Ovary (tissue), 9 donors: ENCODE results near the gene SLC35B3. TPM values are rescaled to one million over a fixed set of nuclear protein-coding genes. Genes with fewer than 3 reads are reported as not detected.

ENCODE experiments used
- DNase-seq, 5 donors: peaks; one replicate each; pipeline ENCODE4 v3.0.0-alpha.2; 2019 to 2020
- H3K27ac ChIP-seq, 2 donors: fragments of 200-600 bp; one replicate each; pipeline versions ENCODE4 v1.5.1 to v1.8.0; 2019 to 2022
- H3K27me3 ChIP-seq: fragments of 200-600 bp; one replicate; pipeline ENCODE4 v1.8.0; 2022
- H3K36me3 ChIP-seq: fragments of 200-600 bp; sonication (generic); one replicate; pipeline ENCODE4 v1.5.1; 2019
- H3K4me1 ChIP-seq: one replicate; pipeline ENCODE4 v1.8.1; 2013; ENCODE audit warnings: mild to moderate bottlenecking, moderate library complexity; ENCODE audit not compliant: insufficient read depth
- H3K4me3 ChIP-seq: fragments of 200-600 bp; sonication (generic); one replicate; pipeline ENCODE4 v1.5.1; 2017
- H3K9me3 ChIP-seq, 2 donors: fragments of 200-600 bp in 1 of 2; sonication (generic) in 1 of 2; one replicate each; pipeline versions ENCODE4 v1.5.1 to v1.8.1; 2013 to 2019; ENCODE audit warnings: mild to moderate bottlenecking in 1 of 2, moderate library complexity in 1 of 2
- CTCF ChIP-seq, 3 donors: fragments of 450-650 bp in 2 of 3; fragments of 200-600 bp in 1 of 3; IDR thresholded peaks; one replicate each; pipeline versions ENCODE4 v1.5.1 to v1.8.0; 2016 to 2022; ENCODE audit warnings: antibody characterized with exemption in 3 of 3, mild to moderate bottlenecking in 1 of 3
- EP300 ChIP-seq: sonication (generic); formaldehyde crosslinking; IDR thresholded peaks from one replicate; pipeline ENCODE4 v1.6.1; 2017; ENCODE audit warnings: antibody characterized with exemption
- POLR2A ChIP-seq: fragments of 450-650 bp; IDR thresholded peaks from one replicate; pipeline ENCODE4 v1.6.1; 2017; ENCODE audit warnings: antibody characterized with exemption, mild to moderate bottlenecking, moderate library complexity
- WGBS, 3 donors: extraction: QIAGEN DNeasy Blood & Tissue Kit in 1 of 3; methylation state at CpG; one replicate each; pipeline versions ENCODE4 v1.1.5 to v1.1.7; 2013 to 2017; 5-methylcytosine and 5-hydroxymethylcytosine counted together
- intact Hi-C, 4 donors: fragments of 100-400 bp; cut with DNase I; formaldehyde crosslinking; loops; one replicate each; pipeline versions ENCODE4 v1.11.0 to v1.15.1; 2022 to 2023
- polyA plus RNA-seq, 2 donors: library from polyadenylated mRNA; stranded (reverse); fragments of 200-250 nt in 1 of 2; fragments of 350-450 nt in 1 of 2; fragmentation: Illumina TruSeq in 1 of 2; extraction: RNeasy Lipid Tissue Mini Kit (QIAGEN cat#74804) in 1 of 2; gene quantifications; one replicate each; pipeline ENCODE4 v1.2.3, GENCODE V29; 2013 to 2014
- total RNA-seq, 7 donors: library from RNA; depleted of rRNA in 2 of 7; stranded (reverse); fragments of >200 nt in 2 of 7; fragmentation: NEBNext Ultra II Directional in 3 of 7; extraction: Animal tissue kit (Norgen Biotek cat#: 25700) in 3 of 7; gene quantifications; one replicate each; pipeline versions ENCODE4 v1.1.0 to v1.2.4, GENCODE V29; 2016 to 2023
- donor health status: DM: no; HTN: no; CAD: no; lungs with moderate emphysema.
- donor health status: DM: no; HTN: no; CAD: no.
- donor health status: Bipolar disorder and iron deficiency.
- donor health status: DM: yes; HTN: yes; CAD: no.
- donor health status: DM: no; HTN: no; CAD: no.
- donor health status: DM: yes; HTN: yes; CAD: no.

The SLC35B3 gene
- total and polyA plus RNA-seq, 9 donors: 4.6 to 15.5 (median 9.9) TPM

GRCh38 chr6:8476656-8477055 is 41.3 kb upstream of the SLC35B3 start:
- no peaks in the 10 kb centered on the region for H3K27me3 ChIP-seq
- no peaks in the 10 kb centered on the region for H3K9me3 ChIP-seq
- intact Hi-C loops: no loop called here
- no peak overlapping the region for H3K27ac ChIP-seq
- H3K4me3 ChIP-seq: no peak overlapping the region
- no peaks in the 10 kb centered on the region for H3K36me3 ChIP-seq
- no peak for DNase-seq
- WGBS, 3 donors: 70 to 90% (median 76%) methylated on average over 1 of the region's 1 CpG
- no peaks in the 10 kb centered on the region for H3K4me1 ChIP-seq
- no peak for TF ChIP-seq POLR2A
- TF ChIP-seq CTCF (IDR thresholded peaks at IDR 0.05): no peak
- TF ChIP-seq EP300: no peak

- Histone ChIP-seq H3K36me3 (no peaks in the 10 kb centered on the region), H3K4me3 (no peak overlapping the region), H3K27me3 (no peaks in the 10 kb centered on the region), H3K27ac (no peak overlapping the region), H3K9me3 (no peaks in the 10 kb centered on the region), H3K4me1 (no peaks in the 10 kb centered on the region)
- intact Hi-C loops: no loop called here
- 56 to 64% (median 64%) methylated on average over 6 of the region's 6 CpGs for WGBS, 3 donors
- TF ChIP-seq CTCF (IDR thresholded peaks at IDR 0.05) (no peak), EP300 (no peak), POLR2A (no peak)
- DNase-seq: no peak
Measured at GRCh38 chr6:8468552-8469356, 33.4 kb upstream of the SLC35B3 start.

- intact Hi-C loops: no loop called here
- Histone ChIP-seq H3K4me1 (no peaks in the 10 kb centered on the region), H3K27me3 (no peaks in the 10 kb centered on the region), H3K9me3 (no peaks in the 10 kb centered on the region), H3K36me3 (no peaks in the 10 kb centered on the region), H3K4me3 (no peak overlapping the region), H3K27ac (no peak overlapping the region)
- WGBS, 3 donors: 27 to 58% (median 49%) methylated on average over 1 of the region's 1 CpG
- TF ChIP-seq EP300 (no peak), POLR2A (no peak), CTCF (IDR thresholded peaks at IDR 0.05) (no peak)
- no peak for DNase-seq
Measured at GRCh38 chr6:8462694-8463093, 27.3 kb upstream of the SLC35B3 start.

GRCh38 chr6:8462169-8462568 is 26.8 kb upstream of the SLC35B3 start:
- TF ChIP-seq POLR2A (no peak), CTCF (IDR thresholded peaks at IDR 0.05) (no peak), EP300 (no peak)
- no peak overlapping the region for H3K27ac ChIP-seq
- no peaks in the 10 kb centered on the region for H3K4me1 ChIP-seq
- H3K36me3 ChIP-seq: no peaks in the 10 kb centered on the region
- H3K27me3 ChIP-seq: no peaks in the 10 kb centered on the region
- intact Hi-C loops: no loop called here
- H3K4me3 ChIP-seq: no peak overlapping the region
- no peak for DNase-seq
- WGBS, 3 donors: 93 to 96% (median 93%) methylated on average over 3 of the region's 3 CpGs
- H3K9me3 ChIP-seq: no peaks in the 10 kb centered on the region
